HG03558 (cell line): ENCODE data around the gene LBH.

ENCODE experiments used
- ATAC-seq: cut with Tn5 transposase; IDR thresholded peaks from one replicate; pipeline ENCODE4 v1.9.1; 2021; ENCODE audit warnings: moderate number of reproducible peaks; ENCODE audit not compliant: unreplicated experiment; ENCODE audit errors: extremely low read depth

The LBH gene

DNA sequence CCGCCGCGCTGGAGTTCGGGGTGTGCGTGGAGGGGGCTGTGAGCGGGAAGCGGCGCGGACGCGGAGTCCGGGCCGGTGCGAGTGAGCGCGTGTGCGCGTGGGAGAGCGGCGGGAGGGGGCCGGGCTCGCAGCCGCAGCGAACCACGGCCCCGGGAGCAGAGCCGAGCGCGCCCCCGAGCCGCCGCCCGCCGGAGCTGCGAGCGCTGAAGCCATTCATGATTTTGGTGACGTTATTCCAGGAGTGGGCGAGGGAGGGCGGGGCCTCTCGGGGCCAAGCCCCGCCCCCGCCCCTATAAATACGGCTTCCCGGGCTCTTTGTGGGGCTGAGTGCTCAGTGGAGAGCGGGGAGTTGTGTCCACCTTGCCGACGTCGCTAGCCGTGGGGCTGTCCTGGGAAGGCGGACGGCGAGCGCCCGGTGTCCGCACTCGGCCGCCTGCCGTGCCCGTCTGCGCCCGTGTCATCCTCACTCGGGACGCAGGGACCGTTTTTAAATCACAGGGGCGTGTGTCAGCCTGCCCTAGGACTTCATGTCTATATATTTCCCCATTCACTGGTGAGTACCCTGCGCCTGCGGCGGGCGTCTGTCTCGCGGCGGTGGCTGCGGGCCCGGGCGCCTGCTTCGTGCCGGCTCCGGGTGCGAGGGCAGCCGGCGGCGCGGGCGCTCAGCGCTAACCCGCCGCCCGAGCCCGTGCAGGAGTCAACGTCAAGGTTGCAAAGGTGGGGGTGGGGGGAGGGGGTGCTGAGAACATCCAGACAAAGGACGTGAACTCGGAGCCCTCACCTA is at the start of gene LBH:
TSS of gene LBH (plus strand) at position 323 of the 784 bp plus-strand sequence. CDS start at position 528, 205 bp downstream.
- peak; percentile 33 for ATAC-seq

DNA sequence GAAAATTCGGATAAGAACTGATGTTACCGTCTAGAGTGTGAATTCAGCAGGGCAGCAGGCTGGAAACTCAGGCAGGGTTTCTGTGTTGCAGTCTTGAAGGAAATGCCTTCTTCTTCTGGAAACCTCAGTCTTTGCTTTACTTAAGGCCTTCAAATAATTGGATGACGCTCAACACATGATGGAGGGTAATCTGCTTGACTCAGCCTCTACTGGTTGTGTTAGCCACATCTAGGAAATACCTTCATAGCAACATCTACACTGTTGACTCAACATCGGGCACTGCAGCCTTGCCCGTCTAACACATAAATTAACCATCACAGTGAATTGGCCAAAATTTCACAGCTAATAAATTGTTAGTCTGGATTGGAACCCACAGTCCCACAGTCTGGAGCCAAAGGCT is 47.3 kb upstream of the LBH start:
- no peak for ATAC-seq

DNA sequence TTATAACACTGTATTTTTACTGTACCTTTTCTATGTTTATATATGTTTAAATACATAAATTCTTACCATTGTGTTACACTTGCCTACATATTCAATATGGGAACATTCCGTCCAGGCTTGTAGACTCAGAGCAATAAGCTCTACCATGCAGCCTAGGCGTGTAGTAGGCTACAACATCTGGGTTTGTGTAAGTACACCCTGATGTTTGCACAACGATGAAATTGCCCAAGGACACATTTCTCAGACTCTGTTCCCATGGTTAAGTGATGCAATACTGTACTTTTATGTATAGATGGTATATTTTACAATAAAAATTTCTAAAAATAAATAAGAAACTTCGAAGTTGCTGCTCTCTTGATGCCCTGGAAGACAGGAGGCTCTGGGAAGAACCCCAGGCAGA is 46.2 kb upstream of the LBH start:
- no peak for ATAC-seq

DNA sequence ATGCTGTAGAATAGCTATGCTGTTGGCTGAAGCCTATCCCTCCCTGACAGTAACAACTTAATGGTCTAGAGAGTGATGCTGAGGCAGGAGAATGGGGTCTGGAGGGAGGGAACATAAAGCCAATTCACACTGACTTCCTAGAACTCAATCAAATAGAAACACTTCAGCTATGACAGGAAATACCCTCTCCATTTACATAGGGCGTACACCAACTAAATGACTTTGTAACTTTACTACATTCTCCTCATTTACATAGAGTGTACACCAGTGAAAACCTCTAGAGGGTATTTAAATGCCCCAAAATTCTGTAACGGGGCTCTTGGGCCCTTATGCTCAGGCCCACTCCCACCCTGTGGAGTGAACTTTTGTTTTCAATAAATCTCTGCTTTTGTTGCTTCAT is 43.0 kb upstream of the LBH start:
- ATAC-seq: no peak

DNA sequence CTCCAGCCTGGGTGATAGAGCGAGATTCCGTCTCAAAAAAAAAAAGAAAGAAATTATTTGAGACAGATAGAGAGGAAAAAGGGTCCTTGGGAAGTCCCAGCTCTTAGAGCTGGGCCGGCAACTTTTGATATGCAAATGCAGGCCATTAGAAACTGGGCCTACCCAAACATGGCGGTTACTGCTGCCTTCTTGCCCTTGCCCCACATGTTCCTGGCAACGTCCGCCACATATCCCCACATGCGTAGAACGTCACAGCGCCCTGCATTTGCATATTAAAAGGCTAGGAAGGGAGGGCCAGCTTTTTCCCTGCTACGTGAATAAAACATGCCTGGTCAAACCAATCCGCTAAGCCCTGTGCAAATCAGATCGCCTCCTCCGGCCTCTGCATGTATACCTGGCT is 40.7 kb upstream of the LBH start:
- ATAC-seq: no peak

DNA sequence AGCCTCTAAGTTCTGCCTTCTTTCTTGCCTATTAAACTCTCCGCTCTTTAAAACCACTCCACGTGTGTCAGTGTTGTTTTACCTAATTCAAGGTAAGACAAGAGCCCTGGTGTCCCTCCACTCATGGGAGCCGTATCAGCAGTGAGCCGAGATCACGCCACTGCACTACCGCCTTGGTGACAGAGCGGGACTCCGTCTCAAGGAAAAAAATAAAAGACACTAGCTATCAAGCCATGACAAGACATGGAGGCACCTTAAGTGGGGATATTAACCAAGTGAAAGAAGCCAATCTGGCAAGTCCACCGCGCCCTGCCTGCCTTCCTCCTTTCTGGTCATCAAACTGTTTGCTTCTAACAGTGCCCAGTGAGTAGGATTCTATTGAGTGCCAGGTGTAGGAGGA is 40.2 kb upstream of the LBH start:
- ATAC-seq: no peak

DNA sequence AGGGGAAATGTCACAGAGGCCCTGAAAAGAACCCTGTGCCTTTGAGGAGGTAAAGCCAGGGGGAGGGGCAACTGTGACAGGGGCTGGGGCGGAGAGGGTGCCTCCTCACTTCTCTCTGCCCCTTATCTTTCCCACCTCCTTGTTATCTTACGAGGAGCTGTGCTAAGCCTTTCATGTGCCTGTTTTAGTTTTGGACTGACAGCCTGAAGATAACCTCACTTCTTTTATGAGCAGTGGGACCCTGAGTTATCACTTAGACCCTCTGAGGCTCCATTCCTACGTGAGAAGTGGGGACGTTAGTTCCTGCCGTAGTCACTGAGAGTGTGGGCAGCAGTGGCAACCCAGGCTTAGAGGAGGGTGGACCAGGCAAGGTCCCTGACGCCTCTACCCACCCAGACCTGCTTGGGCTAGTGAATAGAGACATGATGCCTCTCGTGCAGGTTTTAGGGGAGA is 39.5 kb upstream of the LBH start:
- no peak for ATAC-seq

DNA sequence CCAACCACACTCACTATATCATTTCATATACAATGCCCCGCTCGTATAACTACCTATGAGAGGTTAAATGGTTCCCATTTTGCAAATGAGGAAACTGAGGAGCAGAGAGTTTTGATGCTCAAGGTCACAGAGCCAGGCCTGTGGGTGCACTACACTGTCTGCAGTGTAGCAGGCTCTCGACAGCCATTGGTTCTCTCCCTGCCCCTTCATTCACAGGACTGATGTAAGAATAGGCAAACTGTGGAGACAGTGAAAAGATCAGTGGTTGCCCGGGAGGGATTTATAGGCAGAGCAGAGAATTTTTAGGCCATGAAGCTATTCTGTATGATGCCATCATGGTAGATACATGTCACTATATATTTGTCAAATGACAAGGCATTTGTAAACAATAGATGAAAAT is 39.0 kb upstream of the LBH start:
- ATAC-seq: no peak

DNA sequence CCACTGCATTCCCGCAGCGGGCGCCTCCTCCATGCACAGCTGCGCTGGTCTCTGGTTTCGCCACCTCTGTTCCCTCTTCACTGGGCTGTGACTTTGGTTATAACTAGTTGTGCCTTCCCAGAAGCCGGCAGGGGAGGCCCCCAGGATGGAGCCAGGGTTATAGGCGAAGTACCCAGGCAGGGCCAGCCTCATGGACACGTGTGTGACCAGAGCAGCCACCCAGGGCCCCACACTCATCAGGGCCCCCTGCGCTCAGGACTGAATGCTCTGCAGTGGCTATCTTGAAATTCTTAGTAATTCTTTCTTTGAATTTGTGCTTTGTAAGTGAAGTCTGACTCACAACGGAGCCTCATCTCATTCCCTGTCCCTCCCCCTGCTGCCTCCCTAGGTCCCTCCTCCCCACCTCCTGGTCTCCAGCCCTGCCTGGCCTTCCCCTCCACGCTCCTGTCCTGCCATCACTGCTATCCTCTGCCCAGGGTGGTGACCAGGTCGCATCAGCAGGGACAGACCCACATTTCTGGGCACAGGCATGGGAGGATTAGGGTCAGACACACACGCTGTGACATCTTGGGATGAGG is 38.1 kb upstream of the LBH start:
- no peak for ATAC-seq

DNA sequence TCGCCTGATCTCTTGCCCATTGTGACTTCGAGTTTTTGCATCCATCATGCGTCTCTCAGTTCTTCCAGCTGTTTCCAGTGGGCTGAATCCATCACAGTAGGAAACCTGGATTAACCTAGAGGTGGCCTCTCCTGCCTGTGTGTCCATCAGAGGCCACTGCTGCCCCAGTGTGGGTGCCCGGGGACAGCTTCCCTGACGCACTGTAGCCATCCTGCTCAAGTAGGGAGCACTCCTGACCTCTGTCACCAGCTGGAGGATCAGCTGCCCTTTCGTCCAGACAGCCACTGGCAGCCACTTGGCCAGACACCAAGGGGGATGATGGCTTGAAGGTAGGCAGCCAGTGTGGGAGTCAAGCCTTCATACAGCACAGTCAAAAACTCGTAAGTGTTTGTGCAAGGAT is 36.9 kb upstream of the LBH start:
- ATAC-seq: no peak

DNA sequence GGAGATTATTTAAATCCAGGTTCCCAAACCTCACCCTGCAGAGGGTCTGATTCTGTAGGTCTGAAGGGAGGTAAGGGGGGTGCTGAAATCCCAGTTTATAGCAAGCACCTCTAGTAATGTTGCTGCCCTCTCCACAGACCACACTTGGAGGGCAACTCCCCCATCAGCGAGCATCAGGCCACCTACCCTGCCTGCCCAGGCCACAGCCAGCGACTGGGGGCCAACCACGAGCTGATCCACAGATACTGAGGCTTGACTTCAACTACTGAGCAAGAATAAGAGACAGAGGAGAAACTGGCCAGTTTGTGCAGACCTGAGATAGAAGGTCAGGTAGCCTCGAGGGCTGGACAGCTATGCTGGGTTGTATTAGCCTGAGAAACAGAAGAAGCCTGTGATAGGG is 36.3 kb upstream of the LBH start:
- no peak for ATAC-seq

DNA sequence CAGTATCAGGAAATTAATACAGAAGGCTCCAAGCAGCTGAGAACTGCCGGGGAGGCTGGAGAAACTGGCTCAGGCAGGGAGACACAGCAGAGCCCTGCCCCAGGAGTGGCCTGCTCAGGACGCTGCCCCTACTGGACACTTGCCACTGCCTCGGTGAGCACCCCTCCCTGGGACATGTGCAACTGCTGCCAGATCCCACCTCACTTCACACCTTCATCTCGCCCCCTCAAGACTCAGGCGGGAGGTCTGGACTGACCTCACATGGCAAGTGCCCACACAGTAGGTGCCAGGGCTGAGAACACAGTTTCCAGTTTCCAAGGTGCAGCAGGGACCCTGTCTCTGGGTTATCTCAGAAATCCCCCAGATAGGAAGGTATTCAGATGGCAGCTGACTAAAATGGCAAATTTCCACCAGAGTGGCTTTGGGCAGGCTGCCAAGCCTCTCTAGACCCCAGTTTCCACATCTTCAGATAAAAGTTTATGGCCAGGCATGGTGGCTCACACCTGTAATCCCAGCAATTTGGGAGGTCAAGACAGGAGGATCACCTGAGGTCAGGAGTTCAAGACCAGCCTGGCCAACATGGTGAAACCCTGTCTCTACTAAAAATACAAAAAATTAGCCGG is 33.7 kb upstream of the LBH start:
- no peak for ATAC-seq

DNA sequence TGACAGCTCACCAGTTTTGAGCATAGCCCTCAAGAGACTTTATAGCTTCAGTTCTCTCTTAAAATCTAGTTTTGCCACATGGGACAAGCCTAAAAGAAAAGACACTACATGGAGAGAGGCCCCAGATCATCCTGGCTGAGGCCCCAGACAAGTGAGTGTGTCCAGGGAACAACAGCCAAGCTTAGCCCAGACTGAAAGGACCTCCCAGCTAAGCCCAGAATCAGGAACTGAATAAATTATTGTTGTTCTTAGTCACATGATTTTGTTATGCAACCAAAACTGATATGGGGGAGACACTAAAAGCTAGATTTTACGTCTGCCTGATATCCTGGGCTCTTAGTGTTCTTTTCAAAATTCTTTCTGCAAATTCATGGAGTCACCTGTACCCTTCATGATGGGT is 29.3 kb upstream of the LBH start:
- no peak for ATAC-seq

DNA sequence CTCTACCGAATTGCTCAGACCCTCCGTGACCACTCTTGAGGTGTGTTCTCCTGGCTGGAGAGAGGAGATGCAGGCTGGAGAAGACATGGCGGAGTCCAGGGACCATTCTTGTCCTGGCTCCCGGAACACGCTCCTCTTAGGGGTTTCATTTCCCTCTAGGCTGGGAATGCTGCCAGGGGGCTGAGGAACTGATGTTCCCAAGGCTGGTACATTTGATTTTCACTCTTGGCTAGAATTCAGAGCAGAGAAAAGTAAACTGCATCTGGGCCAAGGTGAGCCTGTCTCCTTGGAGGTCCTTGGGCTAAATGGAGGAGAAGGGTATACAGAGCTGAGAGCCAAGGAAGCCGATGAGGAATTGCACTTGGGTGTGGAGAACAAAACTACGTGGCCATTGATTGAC is 28.2 kb upstream of the LBH start:
- no peak for ATAC-seq

DNA sequence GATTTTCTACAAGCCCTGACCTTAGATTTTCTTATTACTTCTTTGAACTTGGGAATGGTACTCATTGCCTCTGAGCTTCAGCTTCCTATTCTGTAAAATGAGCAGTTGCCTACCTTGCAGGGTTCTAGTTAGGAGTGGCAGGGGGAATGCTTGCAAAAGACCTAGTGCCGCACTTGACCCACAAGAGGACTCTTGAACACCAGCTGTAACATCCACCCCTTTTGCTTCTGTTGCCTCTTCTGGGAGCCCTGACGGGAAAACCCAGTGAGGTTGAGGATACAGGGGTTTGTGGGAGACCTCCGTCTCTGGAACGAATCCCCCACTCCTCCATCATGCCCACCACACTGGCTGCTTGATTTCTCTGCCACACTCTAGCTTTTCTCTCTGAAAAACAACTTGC is 27.1 kb upstream of the LBH start:
- ATAC-seq: no peak

DNA sequence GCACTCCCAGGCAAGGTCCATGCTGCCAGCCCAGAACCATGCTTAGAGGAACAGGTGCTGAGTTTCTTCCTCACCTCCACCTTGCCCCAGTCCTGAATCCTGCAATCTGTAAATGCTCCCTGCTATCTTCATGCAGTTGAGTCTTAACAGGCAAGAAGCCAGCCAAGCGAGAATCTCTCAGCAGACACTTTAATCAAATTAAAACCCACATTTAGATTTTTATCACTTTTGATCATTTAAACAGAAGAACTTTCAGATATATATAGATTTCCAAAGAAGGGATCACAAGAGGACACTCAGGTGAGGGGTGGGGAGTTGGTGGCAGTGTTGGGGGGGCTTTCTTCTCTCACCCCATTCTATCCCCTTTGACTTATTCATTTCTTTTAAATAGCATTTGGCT is 25.9 kb upstream of the LBH start:
- no peak for ATAC-seq

DNA sequence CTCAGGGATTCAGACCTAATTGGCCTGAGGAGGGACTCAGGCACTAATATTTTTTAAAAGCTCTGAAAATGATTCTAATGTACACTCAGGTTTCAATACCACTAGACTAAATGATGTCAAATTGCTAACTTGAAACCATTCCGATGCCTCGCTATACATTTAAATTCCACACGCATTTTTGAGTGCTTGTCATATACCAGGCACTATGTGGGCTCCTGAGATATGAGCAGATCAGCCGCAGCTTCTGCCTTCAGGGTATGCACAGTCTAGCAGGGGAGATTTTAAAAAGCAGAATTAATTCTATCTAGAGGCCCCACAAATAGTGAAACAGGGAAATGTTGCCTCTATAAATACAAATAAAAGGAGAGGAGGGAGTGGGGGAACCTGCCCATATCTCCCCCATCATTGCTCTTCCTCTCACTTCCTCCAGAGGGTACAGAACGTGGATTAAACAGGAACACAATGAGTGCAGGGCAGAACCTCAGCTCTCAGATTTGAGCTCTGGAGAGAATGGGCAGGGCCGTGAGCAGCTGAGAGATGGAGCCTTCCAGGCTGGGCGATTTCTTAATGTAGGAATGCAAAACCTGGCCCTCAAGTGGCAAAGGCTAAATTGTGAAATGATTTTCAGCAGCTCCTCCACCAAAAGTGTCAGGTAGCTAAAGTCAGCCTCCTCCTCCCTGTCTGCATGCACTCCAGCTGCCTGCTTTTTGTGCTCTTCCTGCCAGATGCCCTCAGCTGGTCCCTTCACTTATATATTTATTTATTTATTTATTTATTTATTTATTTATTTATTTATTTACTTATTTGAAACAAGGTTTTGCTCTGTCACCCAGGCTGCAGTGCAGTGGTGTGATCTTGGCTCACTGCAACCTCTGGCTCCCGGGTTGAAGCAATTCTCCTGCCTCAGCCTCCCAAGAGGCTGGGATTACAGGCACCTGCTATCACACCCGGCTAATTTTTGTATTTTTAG is 24.6 kb upstream of the LBH start:
- no peak for ATAC-seq

DNA sequence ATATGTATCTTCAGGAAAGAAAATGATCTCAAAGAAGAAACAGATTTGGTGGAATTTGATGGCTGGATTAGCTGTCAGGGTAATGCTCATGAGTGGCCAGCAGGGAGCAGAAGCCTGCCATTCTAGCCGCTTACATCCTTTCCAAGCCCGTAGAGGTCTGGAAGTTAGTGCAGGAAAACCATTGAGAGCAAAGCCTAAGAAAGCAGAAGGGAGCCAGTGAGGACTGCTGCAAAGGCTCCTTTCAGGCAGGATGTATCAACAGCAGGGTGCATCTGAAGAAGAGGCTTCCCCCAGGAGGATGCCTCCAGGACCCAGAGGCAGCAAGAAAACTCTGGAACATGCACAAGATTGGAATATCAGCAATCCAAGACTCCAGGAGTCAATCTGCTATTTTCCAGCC is 22.9 kb upstream of the LBH start:
- ATAC-seq: no peak

DNA sequence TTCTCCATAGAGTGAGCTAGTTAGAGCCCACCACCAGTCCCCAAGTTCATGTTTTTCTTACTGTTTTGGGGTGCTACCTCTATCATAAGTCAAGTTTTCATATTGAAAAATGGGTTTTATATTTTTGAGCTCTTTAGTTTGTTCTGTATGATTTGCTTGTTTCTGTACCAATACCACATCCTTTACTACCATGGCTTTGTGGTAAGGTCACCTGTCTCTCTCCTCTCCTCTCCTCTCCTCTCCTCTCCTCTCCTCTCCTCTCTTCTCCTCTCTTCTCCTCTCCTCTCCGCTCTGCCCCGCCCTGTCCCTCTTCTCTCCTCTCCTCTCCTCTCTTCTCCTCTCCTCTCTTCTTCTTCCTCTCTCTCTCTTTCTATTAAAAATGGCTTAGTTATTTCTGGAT is 22.1 kb upstream of the LBH start:
- no peak for ATAC-seq

DNA sequence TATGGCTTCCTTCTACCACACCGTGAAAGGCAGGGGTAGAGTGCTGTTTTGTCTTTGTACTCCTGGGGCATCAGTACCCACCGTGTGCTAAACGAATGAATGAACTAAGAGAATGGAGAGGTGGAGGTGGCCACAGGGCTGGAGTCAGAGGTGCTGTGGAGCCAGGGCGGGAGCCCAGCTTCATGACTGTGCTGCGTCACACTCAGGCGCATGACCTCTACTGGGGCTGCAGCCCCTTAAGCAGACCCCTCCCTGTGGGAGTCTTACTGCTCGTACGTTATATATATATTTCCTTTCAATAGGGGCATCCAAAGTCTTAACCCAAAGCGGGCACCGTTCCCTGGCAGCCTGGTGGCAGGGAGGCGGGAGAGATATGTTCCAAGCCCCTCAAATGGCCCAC is 18.0 kb upstream of the LBH start:
- ATAC-seq: no peak
